SH-SY5Y (cell line): ENCODE results near the gene SETDB2.

Experiments
- GATA2 ChIP-seq: IDR thresholded peaks from 2 replicates; pipeline ENCODE4 v1.6.1; 2011; ENCODE audit warnings: mild to moderate bottlenecking, low read depth, low read length
- GATA3 ChIP-seq: IDR thresholded peaks from 2 replicates; pipeline ENCODE4 v1.6.1; 2011; ENCODE audit warnings: low read depth, mild to moderate bottlenecking, low read length, moderate library complexity

DNA sequence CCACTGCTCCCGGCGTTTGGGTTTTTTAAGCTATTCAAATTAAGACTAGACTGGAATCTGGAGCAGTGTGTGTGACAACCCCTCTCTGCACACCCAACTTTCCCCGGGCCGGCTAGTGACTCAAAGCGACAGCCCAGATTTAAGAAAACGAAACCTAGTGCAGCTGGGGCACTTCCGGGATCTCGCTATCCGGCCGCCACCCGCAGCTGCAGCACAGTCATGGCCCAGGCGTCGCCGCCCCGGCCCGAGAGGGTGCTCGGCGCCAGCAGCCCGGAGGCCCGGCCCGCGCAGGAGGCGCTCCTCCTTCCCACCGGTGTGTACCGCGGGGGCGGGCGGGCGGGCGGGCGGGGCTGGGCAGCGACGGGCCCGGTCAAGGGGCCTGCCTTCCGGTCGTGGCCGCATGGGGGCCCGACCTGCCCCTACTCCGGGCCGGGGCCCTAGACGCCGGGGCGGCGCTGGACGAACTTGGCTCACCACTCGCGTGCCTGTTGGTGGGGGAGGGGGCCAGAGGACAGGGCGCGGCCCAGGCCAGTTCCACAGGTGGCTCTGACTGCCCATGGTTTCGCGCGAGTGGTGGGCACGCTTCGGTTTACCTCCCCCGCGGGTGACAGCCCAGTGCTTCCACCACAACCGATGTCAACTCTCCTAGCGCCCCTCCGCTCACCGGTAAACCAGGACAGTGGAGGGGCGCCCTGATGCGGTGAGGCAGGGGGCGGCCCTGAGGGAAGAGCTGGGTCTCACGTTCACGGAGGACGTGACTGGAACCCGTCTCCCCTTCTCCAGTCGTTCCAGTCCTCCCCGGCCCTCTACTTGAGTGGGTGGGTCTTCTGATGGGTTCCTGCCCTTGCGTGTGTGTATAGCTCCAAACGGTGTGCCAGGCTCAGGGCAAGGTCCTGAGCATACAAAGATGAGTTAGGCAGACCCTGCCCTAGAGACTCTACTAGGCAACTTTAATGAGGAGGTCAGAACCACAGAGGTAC, 52.0 kb downstream of the SETDB2 start, which contains the start of gene PHF11:
- TF ChIP-seq GATA2 (no peak), GATA3 (no peak)
